T follicular helper cell (primary cell): ENCODE results near the gene KLF15.

Experiments
- DNase-seq: peaks from one replicate; pipeline ENCODE4 v3.0.0-alpha.2; 2020; ENCODE audit warnings: low read depth

Gene KLF15

DNA sequence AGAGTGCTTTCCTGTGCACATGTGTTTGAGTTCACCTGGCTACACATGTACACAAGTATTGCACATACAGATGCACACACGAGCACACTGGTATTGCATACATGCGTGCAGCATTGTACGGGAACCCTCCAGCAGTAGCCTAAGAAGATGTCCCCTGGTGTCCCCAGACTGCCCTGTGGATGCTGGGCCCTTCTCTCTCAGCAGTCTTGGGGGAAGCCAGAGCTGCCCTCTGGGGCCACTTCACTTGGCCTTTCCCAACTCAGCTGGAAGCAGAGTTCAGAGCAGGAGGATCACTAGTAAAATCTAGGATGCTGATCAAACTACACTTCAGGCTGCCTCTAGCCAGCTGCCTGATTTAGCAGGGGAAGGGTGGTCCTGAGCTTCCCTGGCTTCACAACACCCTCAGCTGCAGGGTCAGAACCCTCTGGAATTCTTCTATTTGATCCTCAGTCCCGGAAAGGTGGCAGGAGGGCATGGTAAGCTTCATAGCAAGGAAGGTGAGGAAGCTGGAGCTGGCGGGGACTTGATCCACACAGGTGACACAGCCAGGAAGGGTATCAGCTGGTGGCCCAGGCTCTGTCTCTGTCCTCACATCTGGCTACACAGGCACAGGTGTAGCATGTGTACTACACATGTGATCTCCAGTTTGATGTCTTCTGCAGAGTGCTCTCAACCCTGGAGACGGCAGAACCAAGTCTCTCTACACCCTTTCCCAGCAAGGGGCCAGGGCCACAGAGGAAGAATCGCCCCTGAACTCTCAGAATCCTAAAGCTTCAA is 36.5 kb downstream of the KLF15 start:
- no peak for DNase-seq

DNA sequence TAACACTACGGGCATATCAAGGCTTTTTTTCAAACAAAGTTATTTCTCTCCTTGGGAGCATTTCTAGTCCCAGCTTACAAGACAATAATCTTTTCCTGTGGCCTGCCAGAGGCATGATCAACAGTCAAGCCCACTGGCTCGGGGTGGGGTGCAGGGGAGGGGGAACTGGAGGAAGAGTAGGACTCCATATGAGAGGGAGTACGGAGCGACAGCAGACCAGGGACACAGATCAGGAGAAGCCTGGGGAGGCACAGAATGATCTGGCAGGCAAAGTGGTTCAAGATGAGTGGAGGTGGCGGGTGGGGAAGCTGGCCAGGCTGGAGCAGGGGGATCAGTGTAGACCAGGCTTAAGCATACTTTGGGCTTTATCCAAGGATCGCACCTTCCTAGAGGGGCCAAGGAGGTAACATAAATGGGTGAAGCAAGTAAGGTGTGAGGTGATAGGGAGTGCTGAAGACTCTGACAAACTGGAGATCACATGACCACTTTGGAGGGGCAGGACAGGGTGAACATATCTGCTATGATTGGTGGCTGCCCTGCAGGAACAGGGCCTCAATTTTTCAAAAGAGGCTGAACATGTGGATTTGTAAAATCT is 37.4 kb downstream of the KLF15 start:
- no peak for DNase-seq

DNA sequence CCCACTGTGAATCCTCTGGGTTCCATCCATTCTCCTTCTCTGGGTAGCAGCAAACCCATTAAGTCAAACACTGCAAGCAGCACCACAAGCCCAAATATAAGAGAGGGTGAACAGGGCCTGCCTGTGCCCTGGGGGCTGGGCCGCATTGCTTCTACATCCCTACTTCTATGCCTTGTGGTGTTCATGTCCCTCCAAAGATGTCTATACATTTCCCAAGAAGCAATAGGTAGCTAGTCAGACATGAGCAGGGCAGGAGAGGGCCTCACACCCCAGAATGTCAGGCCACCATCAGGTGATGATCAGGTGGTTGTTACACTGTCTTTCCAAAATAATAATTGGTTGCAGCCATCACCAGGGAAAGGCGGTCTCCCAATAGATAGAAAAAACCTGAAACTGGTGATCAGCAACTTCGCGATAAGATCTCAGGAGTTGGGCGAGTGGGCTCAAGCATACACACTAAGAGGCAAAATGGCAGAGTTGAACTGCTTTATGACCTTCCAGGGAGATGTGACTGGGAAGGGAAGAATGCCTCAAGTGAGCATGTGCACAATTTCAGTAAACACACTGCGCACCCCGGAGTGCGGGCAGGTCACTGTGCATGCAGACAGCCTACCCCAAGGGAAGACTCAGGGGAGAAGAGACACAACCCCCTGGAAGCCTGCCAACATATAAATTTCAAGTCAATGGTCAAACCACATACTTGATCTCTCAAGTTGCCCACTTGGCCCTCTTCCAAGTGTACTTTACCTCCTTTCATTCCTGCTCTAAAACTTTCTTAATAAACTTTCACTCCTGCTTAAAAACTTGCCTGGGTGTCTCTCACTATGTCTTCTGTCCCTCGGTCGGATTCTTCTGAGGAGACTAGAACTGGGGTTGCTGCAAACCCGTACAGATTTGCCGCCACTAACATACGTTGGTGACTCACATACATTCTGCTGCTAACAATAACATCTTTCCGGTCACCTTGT is 39.9 kb downstream of the KLF15 start:
- DNase-seq = no peak

DNA sequence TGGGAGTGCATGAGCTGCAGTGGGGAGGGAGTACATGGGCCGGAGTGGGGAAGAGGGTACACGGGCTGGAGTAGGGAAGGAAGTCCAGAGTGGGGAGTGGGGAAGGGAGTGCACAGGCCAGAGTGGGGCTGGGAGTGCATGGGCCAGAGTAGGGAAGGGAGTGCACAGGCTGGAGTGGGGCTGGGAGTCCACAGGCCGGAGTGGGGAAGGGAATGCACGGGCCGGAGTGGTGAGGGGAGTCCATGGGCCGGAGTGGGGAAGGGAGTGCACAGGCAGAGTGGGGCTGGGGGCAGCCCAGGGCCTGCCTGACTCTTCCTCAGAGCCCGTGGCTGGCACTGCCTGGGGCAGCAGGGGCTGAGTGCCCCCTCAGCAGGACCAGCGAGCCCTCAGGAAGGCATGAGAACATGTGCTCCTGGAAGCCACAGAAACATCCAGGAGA is 40.7 kb downstream of the KLF15 start:
- DNase-seq = no peak

DNA sequence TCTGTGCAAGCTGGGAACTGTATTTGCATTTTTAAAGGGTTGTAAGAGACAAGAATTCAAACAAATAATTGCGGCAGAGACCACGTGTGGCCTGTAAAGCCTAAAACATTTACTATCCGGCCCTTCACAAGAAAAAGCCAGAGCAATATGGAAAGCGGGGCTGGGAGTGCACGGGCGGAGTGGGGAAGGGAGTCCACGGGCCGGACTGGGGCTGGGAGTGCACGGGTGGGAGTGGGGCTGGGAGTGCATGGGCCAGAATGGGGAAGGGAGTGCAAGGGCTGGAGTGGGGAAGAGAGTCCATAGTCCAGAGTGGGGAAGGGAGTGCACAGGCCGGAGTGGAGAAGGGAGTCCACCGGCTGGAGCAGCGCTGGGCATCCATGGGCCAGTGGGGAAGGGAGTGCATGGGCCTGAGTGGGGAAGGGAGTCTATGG is 41.2 kb downstream of the KLF15 start:
- no peak for DNase-seq

DNA sequence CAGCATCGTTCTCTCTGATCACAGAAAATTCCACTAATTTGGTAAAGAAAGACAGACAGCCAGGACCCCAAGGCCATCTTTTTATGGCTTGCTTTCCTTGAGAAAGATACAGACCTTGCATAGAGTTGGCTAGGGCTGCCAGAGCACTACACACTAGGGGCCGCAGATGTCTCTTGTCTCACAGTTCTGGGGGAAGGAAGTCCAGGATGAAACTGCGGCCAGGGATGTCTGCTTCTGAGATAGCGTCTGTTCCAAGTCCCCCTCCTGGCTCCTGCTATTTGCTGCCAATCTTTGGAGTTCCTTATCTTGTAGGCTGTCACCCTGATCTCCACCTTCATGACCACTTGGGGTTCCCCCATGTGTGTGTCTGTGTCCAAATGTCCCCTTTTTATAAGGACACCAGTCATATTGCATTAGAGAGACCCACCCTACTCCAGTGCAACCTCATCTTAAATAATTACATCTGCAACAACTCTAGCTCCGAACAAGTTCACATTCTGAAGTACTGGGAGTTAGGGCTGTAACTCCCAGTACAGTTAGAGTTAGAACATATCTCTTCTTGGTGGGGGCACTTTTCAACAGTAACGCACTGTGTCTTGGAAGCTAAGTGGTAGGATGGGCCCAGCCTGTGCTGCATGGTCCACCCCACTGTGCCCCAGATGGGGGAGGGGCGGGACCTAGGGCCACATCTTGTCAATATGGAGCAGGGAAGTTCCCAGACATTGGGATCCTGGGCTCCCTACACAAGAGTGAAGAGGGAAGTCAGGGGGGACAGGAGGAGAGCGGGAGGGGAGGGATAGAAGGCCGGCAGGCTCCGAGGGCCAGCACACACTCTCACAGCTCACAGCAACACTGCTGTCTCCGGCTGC is 42.2 kb downstream of the KLF15 start:
- DNase-seq = no peak

DNA sequence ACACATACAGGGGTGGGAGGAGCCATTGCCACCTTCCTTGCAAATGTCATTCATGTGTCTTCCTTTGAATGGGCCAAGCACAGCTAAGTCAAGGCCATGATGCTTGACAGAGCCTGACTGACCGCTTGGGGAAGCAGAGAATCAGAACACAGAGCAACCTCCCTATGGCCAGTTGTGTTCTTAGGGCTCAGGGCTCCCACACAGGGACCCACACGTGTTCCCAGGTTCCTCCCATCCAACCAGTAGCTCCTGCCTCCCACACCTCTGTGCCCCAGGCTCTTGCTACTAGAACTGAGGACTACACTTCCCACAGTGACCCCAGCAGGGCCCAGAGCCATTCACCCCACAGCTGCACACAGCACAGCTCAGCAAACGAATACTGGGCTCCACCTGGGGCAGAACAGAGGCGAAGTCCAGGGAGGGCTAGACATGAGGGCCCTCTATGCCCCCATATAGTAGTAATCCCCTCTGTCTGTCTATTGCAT is 42.9 kb downstream of the KLF15 start:
- no peak for DNase-seq

DNA sequence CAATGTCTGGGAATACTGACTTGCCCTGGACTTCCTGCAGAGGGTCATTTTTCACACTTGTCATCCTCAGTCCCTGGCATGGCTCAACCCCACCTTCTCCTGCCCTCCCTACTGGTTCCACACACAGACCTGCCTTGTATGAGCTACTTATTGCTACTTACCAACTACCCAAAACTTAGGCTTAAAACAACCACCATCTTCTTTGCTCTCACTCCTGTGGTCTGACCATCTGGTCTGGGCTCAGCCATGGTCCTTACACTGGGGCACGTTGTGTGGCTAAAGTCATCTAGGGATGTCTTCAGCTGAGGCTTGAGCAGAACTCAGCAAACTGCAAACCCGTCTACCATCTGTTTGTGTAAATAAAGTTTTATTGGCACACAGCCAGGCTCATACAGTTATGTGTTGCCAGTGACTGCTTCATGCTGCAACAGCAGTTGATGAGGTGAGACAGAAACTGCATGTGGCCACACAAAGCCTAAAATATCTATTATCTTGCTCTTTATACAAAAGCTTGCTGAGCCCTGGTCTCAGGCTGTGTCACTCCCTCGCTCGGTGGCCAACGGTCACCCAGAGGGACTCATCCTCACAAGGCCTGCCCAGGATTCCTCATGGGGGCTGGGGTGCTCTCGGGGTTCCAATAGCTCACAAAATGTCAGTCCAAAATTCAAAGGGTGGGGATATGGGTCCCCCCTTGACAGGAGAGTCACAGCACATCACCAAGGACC is 43.5 kb downstream of the KLF15 start:
- no peak for DNase-seq

DNA sequence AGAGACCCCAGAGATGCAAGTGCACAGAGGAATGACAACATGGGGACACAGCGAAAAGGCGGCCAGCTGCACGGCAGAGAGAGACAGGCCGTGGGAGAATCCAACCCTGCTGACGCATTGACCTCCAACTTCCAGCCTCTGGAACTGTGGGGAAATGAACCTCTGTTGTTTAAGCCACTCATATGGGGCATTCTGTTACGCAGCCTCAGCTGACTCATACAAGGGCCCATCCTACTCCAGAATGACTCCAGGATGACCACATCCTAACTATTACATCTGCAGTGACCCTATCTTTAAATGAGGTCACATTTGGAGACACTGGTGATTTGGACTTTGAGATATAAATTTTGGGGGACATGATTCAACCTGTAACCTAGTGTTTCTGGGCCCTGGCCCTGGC is 44.0 kb downstream of the KLF15 start:
- no peak for DNase-seq

DNA sequence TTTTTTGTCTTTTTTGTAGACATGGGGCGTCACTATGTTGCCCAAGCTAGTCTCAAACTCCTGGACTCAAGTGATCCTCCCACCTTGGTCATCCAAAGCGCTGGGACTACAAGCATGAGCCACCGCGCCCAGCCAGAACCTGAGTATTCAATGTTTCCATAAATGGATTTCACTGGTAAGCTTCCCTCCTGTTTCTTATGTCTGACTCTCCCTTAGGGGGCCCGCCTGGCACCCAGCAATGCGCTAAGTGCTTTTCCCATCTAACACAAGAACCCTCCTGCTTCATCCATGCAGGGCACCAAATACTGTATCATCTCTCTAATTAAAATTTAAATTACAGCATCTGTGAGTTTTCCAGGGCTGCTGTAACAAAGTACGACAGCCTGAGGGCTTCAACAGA is 44.9 kb downstream of the KLF15 start:
- DNase-seq = no peak

DNA sequence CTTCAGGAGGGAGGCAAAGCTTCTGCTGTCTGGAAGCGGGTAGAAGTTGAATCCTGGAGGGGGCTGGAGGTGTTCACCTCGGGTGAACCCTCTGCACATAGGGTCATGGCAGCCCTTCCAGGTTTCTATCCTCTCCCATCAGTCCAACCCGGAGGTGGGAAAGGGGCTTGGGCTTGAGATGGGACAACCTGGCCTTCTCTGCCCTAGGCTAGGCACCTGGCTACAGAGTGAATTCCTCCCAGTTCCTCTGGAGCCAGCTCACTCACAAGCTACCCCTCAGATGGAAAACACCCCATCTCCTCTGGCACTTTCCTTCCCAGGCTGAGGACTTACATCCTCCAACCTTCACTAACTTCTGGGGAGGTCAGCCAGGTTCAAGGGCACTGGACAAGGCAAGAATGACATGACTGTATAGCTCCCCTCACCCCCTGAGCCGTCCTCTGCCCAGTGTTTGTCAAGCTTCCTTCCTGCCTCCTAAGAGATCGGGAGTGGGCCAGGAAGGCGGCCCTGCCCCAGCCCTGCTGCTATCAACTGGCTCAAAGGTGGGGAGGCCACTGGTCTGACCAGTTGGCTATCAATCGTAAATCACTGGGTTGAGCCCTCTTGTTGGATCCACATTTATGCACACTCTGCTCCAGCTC is 45.8 kb downstream of the KLF15 start:
- DNase-seq = no peak

DNA sequence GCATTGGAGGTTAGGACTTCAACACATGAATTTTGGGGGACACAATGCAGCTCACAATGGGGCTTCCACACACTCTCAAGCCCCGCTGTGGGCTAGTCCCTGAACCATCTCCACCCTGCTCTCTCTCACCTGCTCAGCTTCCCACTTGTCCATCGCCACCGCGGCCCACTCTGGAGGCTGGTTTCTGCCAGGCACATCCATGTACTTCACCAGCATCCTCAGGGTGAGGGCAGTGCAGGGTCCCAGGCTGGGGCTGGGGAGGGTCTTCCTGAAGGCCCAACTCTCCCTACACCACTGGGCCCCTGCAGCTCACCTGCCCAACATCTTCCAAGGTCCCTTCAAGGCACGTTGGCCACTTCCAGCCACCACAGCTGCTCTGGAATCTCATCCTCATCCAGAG is 46.4 kb downstream of the KLF15 start:
- DNase-seq = no peak

DNA sequence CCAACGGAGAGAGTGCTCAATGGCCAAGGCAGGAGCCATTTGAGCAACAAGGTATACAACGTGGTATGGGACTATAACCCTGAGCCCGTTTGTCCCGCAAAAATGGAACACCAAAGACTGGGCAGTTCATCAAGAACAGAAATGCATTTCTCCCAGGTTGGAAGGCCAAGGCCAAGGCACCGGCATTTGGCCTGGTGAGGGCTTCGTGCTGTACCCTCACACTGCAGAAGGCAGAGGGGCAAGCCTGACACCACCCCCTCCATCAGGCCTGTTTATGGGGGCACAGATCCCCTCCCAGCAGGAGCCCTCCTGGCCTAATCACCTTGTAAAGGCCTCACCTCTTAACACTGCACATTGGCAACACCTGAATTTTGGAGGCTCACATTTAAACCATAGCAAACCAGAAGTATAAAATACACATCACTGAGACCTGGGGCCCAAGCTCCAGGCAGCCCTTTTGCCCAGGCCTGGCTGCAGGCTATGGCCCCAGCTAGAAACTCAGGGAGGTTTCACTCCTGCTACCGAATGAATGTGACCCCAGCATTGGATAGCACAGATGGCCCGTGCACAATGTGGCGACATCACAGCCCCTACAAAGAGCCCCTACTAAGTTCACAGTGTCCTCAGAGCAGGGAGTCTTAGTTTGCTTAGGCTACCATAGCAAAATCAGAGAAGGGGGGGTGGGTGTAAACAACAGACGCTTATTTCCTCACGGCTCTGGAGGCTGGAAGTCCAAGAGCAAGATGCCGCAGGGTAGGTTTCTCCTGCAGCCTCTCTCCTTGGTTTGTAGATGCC is 47.1 kb downstream of the KLF15 start:
- DNase-seq = no peak

DNA sequence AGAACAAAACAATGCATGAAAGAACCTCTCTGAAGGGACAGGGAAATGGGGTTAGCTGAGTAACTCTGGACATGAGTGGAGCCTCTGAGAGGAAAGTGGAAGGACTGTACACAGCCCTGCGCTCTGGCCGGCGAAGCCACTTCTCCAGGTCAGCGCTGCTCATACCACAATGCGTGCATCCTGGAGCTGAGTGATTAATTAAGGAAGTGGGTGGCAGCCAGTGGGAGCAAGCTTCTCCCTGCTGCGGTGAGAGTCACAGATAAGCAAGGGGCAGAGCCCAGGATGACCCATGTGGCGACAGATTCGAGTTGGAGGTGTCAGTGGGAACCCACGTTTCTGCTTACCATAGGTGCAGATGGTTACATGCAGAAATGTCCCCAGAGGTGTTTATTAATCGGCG is 48.0 kb downstream of the KLF15 start:
- DNase-seq = no peak

DNA sequence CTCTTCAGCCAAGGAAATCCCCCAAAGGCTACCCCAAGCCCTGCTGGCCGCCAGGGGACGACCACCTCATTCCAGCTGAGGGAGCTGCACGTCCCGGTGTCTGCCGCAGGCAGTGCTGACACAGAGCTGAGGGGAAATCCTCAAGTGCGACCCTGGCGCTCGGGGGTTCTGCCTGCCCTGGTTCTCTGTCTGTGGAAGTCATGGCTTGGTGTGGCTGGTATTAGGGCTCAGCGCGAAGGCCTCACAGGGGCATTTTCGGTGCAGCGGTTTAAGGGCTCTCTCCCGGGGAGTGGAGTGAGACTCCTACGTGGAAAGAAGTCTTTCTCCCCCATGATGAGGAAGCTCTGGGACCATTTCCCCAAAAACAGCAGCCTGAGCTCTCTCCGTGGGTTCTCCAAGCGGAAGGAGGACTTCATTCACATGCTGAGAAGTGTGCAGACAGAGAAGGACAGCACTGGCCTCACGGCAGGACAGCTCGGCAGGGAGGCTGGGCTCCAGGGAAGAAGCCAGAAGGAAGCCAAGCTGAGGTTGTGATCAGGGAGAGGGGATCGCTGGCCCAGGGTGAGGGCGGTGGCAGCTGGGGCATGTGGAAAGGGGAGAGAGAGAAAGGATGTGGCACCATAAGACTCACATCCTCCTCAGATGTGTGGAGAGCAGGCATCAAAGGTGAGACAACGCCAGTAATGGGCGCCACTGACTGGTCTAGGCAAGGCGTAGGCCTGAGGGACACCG is 48.6 kb downstream of the KLF15 start:
- DNase-seq = no peak

DNA sequence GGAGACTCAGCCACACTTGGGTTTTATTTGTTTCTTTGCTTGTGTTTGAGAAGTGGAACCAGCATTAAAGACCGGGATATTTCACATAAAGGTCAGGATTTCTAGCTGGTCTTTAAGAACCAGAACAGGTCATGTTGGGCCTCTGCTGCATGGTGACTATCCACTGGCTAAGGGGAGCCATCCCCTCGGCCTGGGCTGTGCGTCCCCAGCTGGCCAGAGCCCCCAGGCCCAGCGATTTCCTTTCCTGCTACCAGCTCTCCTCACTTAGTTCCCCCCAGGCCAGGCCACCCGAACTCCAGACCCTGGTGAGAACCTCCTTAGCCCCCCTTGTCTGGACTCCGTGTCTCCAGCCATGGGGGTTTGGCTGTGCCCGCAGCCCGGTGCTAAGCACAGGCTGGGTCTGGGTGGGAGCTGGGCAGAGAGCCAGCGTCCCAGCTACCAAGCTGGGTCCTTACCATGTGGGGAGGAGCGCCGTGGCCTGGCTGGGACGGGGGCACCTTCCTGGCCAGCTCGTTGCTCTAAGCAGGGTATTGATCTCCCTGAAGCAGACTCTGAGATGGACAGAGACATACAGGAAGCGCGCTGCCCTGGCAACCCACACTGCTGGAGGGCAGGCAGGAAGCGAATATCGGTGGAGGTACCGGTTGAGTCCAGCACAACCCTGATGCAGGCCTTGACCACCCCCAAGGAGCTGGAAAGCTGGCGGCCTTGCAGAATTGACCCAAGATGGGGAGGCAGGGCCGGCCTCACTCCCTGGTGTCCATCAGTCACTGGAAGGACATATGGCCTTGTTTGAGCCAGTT is 49.4 kb downstream of the KLF15 start:
- no peak for DNase-seq

DNA sequence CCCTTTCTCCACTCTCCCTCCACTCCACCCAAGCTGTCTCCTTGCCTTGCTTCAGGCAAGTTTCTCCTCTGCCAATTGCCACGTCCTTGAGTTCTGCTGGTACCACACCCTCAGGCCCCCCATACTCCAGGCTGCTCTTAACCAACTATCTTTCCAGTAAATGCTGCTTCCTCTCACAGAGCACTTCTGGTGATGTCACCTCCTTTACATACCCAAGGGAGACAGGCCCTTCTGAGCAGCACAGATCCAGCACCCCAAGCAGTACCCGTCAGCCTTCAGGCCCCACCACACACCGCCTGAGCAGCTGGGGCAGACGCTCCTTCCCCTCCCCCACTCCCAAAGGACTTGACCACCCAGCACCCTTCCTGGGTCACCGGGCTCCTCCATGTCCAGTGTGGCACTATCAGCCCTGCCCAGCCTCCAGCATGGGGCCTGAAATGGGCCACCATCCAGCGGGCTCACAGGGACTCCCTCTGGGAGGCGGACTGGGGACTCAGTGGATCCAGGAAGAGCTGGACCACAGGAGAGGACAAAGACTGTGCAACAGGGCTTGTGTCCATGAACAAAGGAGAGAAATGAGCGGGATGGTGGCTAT is 50.2 kb downstream of the KLF15 start:
- no peak for DNase-seq
